ENCODE results near the gene INPP4B.

The INPP4B gene

DNA sequence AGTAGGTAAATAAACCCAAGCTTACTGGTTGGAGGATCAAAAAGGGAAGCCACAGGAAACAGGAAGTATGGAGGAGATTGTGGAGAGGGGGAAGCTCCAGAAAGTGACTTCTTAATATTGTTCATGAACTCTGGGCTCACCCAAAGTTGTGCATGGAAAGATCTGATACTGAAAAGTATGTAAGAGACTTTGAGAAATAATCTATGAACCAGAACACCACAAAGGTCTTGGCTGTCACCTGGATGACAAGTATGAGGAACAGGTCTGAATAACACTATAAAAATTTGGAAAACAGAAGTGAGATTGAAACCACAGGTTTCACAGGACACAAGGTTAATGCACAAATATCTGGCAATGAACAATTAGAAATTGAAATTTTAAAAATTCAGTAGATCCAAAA is 567.4 kb downstream of the INPP4B start:
- DNase-seq: no peak

DNA sequence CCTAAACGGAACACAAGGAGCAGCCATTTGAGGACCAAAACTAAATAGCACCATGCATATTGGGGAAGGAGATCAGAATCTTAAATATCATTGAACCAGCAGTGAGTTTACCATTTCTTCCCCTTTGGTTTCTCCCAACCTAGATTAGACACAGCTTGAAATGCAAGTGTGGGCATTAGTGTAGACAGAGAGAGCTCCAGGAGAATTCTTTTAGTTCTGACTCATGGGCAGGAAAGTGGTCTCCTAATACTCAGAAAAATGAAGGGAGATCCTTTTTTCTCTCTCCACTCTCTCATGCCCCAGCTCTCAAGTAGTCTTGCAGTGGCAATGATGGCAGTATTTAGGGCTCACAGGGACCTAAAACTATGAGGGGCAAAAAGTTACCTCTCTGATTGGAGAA is 567.9 kb downstream of the INPP4B start:
- no peak for DNase-seq

DNA sequence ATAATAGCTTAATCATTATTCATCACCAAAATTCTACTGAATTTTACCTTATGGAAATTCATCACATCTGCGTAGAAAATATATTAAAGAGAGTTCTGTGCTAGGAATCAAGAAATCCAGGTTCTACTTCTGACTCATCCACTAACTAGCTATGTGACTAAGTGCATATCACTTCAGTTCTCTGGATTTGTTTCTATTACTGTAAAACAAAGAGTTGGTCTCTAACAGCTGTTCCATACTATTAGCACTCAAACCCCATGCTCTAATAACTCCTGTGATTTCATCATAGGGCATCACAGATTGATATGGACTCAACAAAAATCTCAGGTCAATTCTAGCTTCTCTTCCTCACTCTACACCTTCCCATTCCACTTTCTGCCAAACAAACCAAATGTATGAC is 572.0 kb downstream of the INPP4B start:
- no peak for DNase-seq

DNA sequence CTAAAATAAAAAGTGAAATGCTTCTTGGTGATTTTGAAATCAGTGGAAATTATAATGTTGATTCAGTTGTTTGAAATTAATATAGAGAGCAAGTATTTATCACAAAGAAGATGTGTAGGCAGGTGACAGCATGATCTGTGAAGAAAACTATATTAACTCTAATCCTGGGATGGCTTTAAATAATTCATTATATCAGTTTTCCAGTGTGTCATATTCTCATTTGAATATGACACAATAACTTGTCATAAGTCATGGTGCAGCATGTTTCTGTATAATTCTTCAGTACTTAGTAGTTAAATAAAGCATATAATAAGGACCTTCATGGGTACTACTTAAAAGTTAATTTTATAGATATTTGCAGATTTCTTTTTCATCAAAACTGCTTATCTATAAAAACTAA is 573.6 kb downstream of the INPP4B start:
- no peak for DNase-seq

DNA sequence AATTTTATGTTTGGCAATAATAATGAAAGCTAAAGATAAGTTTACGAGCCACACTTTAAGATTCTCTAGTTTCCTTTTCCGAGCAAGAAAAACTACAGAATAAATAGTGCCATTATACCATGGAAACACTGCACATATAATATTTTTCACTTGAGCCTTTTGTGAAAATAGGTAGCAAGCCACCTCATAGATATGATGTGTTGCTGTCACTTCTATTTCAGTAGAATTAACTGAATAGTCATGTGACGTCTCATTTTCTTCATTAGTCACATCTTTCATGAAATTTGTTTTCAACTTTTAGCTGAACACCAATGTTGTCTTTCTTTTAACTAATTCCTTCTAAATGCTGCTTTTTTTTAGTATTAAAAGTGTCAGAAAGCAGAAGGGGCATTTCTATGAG is 574.3 kb downstream of the INPP4B start:
- DNase-seq: no peak

DNA sequence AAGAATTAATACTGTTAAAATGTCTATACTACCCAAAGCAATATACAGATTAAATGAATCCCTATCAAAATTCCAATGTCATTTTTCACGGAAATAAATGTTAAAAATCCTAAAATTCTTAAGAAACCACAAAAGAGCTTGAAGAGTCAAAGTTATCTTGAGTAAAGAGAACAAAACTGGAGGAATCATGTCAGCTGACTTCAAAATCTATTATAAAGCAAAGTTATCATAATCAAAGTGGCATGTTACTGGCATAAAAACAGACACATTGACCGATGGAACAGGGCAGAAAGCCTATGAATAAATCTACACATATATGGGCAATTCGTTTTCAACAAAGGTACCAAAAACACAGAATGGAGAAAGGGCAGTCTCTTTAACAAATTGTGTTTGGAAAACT is 579.0 kb downstream of the INPP4B start:
- no peak for DNase-seq

DNA sequence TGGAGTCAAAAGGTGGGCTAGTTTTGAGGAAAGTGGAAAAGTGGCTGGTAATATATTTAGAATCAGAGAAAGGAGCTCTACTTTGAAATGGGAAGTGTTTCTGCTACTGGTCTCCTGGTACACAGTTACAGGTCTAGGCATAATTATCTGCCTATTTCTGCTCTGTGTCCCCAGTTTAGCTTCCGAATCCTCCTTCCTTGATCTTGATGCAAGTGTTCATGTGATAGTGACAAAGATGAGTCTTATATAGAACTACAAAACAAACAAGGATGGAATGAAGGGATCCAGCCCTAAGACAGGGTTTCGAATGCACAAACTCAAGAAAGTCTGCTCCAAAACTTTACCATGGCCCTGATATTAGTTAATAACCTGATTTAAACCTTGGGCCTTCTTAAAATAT is 580.2 kb downstream of the INPP4B start:
- DNase-seq: no peak

DNA sequence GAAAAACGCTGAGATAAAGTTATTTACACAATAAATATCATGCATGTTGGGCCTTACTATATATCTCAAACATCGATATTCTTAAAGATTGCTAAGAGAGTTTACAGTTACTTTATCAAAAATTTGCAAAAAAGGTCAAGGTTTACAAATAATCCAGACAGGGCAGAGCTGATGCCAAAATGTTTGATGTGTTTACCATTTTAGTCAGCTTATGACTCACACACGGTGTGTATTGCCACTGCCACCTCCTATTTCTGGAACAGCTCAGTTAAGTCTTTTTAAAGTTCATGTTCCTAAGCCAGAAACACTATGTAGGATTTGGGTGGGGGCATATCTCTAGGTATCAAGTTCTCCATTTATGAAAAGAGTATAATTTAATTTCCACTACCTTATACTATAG is 580.6 kb downstream of the INPP4B start:
- no peak for DNase-seq

DNA sequence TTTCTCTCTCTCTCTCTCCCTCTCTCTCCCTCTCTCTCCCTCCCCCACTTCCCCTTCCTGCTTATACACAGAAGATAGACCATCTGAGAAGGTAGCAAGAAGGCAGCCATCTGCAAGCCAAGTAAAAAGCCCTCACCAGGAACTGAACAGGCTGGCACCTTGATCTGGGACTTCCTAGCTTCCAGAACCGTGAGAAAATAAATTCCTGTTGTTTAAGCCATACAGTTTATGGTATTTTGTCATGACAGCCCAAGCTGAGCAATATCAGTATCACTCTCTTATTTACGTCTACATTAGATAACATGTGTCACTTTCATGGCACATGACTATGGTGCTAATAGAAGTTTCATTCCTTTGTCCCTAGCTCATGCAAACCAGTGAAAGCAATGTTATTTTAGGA is 581.1 kb downstream of the INPP4B start:
- no peak for DNase-seq

DNA sequence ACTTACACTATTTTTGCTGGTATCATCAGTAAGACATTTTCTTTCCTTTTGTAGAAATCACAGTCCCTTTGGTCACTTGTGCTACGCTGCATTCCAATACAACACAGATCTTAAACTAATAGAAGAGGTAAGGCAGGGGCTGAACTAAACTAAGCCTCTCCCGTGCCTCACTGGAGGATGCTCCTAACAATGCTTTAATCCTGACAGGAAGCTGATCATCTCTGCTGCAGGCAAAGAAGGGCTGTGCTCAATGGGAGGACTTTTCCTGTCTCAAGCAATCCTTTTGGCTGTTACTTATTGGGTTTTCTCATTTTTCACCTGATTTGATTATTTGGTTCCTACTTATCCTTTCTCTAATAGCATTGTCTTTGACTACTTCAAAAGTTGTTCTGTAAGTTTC is 583.1 kb downstream of the INPP4B start:
- no peak for DNase-seq

DNA sequence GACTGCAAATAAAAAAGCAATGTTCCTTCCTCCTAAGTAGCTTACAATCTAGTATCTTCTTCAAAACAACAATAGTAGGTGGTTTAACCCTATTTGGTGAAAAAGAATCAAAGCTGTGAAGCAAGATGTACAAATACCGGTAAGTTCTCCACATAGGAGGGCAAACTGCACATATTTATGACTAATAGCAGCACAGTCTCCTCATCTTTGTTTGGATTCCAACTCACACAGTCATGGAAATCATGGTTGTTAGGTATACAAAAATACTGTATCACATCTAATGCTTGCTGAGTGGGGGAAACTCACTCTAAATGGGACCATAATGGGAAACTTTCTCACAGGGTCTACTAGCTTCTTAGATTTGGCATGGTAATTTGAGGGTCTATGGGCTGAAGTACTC is 597.2 kb downstream of the INPP4B start:
- peak; percentile 52 for DNase-seq

DNA sequence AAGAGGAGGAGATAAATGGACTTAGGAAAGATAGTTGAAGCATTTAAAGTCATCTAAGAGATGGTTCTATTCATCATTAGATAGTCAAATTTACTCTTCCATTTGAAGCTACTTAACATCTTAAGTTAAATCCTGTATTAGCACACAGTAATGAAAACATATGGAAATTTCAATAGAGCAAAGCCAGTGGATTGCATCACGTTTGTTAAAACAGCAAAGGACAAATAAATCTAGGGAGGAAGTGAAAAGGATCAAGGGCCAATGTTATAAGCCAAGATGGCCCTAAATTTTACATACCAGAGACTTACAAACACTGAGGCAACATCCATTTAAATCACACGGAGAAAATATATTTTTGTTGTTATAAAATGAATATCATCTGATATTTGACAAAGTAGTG is 602.8 kb downstream of the INPP4B start:
- no peak for DNase-seq

DNA sequence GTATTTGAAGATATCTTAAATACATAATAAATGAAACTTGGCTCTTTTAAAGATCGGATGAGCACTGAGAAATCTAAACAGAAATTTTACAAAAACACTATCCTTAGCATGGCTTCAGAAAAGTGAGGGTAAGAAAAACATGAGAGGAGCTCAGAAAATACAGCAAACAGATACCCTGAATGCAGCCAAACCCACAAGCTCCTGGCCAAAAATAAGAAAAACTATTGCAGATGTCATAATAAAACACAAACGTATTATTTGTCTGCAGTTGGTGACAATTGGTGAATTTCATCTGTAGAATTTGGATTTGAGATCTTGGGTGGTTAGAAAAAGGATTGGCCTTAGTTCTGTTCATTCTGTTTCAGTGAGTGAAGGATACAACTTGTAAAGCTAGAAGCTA is 603.9 kb downstream of the INPP4B start:
- DNase-seq: no peak

DNA sequence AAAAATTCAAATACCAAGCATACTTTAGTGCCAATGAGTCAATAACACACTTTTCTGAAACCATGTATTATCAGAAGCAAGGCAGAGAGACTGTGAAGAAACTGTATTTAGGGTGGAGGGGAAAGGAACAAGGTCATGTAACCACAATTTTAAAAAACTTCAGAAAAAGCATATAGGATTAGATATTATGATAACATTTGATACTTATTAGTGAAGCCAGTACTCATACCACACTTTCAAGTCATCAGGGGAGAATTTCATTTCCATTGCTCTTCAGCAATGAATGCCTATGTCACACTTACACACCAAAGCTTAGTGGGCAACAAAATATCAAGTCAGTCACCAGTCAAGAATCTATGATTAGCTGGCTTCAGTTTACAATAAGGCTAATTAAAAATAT is 607.5 kb downstream of the INPP4B start:
- peak; percentile 5 for DNase-seq

DNA sequence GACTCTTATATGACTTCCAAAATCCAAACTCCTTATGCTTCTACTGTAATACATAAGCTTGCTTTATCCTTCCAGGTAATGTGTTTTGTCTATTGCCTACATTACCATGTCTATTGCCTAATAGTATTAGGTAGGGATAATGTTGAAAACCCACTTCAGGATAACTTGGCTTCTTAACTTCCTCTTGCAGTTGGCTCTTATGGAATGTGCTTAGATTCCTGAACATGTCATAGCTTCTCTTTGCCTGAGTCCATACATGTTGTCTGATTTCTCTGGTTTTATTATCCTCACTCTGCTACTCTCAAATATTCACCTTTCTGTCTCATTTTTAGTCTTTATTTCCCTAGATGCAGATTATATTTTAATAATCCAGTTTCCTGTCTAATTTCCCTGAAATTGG is 609.8 kb downstream of the INPP4B start:
- no peak for DNase-seq

DNA sequence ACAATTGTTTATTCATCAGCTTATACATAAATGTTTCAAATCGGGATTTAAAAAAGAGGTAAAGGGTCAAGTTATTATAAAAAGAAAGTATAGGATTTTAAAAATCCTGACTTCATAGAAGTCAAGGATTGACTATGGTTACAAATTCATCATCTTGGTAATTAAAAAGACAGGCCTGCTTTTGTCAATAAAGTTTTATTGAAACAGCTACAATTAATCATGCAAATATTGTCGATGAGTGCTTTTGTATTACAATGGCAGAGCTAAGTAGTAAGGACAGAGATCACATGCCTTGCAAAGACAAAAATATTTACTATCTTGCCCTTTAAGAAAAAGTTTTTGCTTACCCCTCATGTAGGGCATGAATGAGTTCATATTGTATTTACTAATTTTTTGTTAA is 614.3 kb downstream of the INPP4B start:
- no peak for DNase-seq

DNA sequence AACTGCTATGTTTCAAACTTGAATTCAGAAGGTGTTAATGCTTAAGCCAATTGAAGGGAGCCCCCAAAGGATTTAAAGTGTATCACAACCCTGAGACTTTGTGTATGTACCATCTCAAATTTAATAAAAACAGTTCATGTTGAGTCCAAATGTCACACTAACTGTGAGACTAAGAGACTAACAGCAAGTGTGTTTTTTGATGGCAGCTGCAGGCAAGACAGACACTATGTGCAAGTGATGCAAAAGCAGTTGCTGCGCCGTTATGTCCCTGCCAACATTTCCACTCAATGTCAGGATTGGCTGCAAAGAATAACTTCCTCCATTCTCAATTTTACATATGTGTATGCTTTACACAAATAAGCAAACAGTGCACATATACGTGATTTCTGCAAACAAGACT is 615.1 kb downstream of the INPP4B start:
- DNase-seq: no peak

DNA sequence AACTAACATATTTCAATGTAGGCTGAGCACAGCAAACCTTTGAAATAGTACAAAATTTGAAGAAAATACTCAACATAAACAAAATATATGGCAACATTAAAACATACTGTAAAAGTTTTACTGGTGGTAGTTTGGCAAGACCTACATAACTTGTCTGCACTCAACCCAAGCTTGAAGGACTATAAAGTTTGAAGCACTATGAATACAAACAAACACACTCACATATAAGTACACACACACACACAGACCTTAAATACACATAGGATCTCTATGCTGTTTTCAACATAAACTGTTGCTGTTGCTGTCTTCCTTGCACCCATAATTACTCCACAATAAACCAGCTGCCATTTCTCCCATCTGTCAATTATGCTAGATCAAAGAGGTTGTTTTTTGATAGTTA is 620.1 kb downstream of the INPP4B start:
- DNase-seq: no peak

DNA sequence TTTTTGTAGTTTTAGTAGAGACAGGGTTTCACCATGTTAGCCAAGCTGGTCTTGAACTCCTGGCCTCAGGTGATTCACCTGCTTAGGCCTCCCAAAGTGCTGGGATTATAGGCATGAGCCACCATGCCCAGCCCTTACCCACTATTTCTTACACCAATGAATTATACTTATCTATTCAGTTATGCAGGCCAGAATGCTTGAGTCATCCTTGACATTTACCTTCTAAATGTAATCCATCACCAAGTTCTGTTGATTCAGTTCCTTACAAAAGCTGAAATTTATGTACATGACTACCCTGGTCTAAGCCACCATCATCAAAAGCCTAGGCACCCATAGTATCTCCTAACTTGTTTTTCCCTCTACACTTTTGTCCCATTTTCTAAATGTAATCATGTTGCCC is 624.0 kb downstream of the INPP4B start:
- DNase-seq: peak; percentile 4

DNA sequence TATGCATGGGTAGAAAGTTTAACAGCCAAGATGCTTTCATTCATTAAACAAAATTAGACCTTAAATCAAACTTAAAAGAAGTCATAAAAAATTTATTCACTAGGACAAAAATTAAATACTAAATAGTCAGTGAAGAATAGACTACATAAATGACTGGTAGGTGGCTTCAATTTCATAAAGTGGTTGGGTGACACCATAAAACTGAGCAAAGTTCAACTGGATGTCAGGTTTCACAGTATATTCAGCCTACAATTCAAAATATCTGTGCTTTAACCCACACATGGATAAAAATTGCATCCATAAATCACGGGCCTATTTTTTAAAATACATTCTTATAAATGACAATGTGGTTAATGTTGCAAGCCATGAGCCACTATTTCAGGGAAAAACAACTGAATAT is 627.4 kb downstream of the INPP4B start:
- DNase-seq: no peak

DNA sequence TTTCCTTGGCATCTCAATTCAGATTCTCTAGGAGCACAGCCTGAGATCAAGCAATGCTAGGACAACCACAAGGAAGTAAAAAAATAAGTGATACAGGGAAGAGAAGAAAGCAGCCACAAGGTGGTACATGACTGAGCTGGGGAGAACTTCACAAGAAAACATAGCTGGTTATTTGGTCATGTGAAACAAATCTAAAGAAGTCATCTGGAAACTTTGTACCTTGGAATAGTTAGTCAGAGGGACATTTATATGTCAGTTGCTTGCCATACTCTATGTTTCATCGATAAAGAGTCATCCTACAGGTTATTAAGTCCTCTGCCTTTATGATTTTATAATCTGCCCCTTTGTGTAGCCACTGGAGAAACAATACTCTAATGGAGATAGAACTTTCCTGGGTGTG is 634.7 kb downstream of the INPP4B start:
- no peak for DNase-seq

DNA sequence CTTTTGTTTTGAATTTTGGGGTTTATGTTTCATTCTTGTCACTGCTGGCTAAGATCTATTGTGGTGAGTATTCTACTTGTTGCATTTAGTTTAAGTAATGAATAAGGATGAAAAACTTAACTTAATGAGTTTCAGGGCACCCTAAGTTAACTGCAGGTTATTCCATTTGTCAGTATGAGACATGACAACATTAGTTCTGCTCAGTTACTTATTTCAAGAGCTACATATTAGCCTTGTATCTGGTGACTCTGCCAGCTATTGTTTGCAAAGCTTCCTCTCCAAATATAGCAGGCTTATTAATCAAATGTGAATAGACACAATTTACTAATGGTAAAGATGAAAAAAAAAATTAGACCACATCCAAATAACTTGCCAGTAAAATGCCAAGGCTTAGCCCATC is 642.6 kb downstream of the INPP4B start:
- DNase-seq: no peak

DNA sequence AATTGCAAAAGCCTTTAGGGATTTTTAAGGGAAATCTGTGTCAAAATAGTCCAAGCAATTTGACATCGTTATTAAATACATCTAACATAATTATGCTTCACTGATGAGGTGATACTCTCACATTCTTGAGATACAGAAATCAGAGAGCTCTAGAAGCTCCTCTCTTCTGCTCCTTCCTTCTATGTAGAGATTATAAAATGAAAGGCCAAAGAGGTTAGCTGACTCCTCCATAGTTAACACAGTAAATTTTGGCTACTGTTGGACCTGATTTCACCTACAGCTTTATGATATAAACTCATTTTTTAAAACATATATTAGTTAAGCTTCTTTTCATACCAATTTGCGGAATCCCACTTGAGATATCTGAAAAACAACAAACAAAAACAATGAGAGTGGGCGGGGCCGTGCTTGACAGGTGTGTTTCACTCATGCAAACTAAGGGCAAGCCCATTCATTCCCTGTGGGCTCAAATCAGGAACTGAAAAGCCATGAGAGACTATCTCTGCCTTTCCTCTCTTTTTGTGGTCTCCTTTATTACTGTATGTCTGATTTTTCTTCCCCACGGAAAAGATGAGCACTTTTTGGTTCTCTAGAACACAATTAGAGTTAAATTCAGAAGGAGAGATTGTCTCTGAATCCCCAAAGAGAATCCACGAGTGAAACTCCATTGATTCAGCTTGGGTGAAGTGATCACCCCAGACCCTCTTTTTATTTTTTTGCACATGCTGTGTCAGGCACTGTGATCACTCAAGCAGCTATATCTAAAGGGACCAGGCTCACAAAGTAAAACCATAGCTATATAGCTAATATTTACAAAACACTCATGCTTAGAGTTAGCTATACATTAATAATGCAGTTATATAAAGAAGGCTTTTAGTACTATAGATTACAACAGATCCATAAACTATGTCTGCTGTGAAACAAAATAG is 643.4 kb downstream of the INPP4B start:
- DNase-seq: no peak

DNA sequence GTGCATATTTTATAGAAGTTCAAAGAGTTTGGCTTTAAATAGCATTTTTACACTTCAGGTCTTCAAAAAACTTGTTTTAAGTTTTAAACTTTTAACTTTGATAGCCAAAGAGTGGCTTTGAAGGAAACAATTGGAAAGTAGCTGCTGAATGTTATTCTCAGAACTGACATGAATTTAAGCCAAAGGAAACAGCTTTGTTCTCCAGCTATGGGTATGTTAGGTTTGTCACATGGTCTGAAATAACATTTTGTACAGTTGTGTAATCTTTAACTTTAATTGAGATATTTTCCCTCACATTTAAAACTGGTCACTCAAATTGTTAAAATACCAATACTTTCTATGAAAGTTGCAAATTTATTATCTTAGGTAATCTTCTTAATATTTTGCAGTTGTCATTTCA is 645.1 kb downstream of the INPP4B start:
- no peak for DNase-seq

DNA sequence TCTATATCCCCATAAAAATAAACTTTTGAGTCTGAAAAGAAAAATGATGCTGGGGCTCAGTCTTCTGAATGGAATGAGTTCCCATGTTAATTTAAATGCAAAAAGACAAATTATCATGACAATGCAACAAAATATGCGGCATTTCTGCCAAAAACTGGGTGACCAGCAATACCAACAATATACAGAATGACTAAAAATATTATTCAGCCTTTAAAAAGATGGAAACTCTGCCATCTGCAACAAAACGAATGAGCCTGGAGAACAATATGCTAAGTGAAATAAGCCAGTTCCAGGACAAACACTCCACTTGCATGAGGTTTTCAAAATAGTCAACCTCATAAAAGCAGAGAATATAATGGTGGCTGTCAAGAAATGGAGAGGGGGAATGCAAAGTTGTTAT is 651.2 kb downstream of the INPP4B start:
- DNase-seq: no peak
